GM12874 (cell line): ENCODE data around the gene ZNF775.

Experiments used
- TF ChIP-seq, protein P1 (sequence below): IDR thresholded peaks from 2 replicates; pipeline ENCODE4 v1.5.1; 2011; ENCODE audit warnings: low read depth, mild to moderate bottlenecking, control low read depth, low read length, moderate library complexity; ENCODE audit not compliant: insufficient read depth

ZNF775 gene

DNA sequence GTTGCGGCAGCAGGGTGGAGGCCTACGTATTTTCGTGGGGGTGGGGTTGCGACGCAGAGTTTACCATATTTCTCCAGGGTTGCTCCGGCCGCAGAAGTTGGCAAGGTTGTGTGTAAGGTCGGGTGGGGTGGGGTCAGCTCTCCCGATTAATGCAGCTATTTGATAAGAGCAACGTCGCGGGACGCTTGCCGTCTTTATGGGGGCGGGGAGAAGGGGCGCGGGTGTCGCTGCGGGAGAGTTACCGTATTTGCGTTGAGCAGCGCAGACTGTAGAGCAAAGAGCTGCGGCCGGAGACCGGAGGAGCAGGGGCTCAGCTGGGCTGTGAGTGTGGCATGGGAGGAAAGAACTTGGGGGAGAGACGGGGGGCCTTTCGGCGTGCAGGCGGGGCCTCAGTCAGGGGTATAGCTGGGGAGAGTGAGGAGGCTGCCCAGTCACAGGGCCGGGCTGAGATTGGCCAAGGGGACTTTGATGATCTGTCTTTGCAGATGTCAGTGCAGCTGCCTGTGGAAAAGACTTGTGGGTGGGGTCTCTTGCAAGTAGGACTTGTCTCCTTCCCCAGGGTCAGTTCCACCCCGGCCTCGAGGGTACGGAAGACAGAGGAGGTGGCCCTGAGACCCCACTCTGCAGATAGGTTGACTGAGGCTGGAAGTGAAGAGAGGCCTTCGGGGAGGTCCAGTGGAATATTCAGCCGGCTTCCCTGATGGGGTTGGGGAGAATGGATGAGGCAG, 26.6 kb downstream of the ZNF775 start:
- TF ChIP-seq, protein P1, sequence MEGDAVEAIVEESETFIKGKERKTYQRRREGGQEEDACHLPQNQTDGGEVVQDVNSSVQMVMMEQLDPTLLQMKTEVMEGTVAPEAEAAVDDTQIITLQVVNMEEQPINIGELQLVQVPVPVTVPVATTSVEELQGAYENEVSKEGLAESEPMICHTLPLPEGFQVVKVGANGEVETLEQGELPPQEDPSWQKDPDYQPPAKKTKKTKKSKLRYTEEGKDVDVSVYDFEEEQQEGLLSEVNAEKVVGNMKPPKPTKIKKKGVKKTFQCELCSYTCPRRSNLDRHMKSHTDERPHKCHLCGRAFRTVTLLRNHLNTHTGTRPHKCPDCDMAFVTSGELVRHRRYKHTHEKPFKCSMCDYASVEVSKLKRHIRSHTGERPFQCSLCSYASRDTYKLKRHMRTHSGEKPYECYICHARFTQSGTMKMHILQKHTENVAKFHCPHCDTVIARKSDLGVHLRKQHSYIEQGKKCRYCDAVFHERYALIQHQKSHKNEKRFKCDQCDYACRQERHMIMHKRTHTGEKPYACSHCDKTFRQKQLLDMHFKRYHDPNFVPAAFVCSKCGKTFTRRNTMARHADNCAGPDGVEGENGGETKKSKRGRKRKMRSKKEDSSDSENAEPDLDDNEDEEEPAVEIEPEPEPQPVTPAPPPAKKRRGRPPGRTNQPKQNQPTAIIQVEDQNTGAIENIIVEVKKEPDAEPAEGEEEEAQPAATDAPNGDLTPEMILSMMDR: no peak

DNA sequence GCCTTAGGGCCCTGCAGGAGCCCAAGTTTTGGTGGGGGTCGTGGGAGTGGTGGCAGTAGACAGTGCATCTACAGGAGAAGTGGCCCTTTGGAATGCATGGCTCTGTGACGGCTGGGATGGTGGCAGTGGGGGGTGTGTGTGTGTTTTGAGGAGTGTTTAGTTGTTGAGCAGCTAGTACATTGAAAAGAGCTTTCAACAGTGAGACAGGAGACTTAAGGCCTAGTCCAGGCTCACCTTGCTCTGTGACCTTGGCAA, 27.1 kb downstream of the ZNF775 start:
- TF ChIP-seq, protein P1: no peak

DNA sequence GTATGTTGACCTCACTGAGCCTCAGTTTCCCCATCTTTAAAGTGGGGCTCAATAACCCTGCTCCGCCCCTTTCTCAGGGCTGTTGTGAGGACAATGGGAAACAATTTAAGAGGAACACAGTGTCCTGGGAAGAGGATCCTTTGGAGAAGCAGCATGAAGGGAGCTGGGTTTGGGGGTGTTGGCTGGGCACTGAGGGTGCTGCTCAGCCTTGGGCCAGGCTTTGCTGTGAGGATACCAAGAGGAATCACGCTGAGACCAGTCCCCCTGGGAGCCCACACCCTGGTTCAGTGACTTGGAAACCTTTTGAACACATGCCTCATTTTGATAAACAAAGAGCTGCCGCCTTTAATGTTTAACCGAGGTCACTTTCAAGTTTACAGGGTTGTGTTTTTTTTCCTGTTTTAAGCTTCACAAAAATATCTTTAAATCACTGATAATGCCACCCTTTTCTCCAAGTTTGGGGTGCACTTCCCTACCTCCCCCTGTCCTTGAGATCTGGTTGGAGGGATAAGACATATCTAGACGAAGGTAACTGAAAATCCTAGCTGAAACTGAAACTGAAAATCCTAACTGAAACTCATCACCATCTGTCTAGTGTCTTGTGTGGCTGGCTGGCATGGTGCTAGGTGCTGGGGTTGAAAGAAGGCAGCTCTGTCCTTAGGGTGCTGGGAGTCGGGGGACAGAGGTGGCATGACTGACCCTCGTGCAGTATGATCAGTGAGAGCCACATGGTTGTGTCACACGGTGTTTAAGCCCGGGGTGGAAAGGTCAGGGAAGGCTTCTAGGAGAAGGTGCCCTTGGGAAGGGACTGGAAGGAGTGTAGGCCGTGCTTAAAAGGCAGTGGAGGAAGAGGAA, 27.7 kb downstream of the ZNF775 start:
- TF ChIP-seq, protein P1: no peak

DNA sequence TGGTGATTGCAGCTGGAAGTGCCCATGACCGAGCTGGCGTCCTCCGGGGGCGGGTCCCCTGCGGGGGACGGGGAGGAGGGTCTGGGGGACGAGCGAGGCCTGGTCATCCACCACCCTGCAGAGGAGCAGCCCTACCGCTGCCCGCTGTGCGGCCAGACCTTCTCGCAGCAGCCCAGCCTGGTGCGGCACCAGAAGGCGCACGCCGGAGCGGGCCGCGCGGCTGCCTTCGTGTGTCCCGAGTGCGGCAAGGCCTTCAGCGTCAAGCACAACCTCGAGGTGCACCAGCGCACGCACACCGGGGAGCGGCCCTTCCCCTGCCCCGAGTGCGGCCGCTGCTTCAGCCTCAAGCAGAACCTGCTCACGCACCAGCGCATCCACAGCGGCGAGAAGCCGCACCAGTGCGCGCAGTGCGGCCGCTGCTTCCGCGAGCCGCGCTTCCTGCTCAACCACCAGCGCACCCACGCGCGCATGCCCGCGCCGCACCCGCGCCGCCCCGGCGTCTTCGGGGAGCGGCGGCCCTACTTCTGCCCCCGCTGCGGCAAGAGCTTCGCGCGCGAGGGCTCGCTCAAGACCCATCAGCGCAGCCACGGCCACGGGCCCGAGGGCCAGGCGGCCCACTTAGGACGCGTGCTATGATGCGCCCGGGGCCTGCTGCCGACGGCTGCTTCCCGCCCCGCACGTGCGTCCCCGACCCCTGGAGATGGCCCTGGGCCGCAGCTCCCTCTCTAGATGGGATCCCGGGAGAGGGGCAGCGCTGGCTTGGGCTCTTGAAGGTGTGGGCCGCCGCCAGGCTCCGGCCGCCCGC, 28.7 kb downstream of the ZNF775 start:
- TF ChIP-seq, protein P1: no peak

DNA sequence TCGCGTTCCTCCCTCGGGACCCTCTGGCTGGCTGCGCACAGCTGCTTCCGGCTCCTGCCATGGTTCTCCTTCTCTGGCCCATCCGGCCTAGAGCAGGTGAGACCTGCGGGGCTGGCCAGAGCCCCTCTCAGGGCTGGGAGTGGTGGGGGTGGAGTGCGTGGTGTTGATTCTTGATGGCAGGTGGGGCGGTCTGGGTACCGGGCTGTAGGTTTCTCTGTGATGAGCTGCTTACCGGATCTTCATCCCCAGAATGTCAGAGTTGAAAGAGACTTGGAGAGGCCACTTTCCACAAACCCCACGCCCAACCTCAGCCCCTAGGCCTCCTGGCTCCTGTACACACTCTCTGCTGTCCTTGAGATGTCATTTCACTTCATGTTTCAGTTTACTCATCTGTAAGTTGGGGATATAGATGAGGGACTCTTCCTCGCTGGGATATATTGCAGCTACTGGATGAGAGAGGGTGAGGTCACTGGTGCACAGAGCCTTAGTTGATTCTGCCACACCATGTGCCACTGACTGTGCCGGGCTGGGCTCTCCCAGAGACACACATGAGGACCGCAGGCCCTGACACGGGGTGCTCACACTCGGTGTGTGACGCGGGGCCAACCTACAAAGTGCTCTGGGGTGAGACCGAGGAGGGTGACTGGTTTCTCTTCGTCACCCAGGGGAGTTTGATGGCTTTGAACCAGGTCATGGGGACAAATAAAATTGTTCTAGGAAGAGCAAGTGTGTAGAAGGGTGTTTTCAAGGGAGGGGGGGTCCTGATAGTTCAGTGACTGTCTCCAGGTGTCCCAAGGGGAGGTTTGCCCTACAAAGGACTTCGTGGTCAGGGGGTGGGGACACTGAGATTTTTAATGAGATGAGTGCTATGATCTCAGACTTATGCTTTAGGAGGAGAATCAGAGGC, 29.5 kb downstream of the ZNF775 start:
- TF ChIP-seq, protein P1: no peak

DNA sequence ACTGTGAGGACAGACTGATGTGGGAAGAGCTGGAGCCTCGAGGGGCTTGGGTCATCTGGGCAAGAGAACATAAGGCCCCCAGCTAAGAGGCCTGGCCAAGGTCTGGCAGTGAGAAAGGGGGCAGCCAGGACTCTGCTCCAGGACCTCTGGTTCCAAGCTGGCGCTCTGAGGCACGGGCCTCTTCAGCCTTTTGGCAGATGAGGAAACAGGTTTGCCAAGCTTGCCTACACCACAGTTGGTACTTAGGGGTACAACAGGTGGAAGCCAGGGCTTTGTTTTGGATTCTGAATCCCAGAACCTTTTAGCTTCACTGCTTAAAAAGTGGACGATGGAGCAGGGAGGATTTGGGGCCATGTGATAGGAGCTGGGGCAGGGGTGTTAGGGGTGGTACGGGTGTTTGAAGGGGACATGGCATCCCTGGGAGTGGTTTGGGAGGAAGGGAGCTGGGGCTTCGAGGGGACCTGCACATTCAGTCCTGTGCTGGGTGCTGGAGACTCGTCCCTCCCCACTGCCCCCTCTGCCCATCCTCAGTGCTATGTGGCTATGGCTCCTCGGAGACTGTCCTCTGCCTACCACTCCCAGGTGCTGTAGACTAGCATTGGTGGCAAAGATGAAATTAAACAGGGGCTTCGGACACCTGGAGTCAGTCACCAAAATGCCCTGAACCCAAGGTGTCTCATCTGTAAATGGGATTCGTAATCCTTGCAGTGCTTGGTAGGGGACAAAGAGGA, 30.3 kb downstream of the ZNF775 start:
- TF ChIP-seq, protein P1: no peak
